BJ (cell line): ENCODE results near the gene IFITM5. TPM values are rescaled to one million over a fixed set of nuclear protein-coding genes. Genes with fewer than 3 reads are reported as not detected.

Experiments used
- CTCF ChIA-PET: fragments of 350-600 bp; formaldehyde crosslinking; extraction: SDS; loops from one replicate; lab custom pipeline; 2021; ENCODE audit warnings: antibody characterized with exemption, inconsistent platforms; lab: Yijun Ruan, JAX
- POLR2A ChIA-PET: fragments of 300-600 bp; sonication (Branson Sonifier 250); formaldehyde crosslinking; extraction: SDS; loops from one replicate; lab custom pipeline; 2021; ENCODE audit warnings: antibody characterized with exemption; lab: Charles Lee
- DNase-seq: peaks from one replicate; pipeline ENCODE4 v3.0.0-alpha.2; 2011; ENCODE audit warnings: low read depth
- H3K27me3 ChIP-seq: 2 replicates; pipeline ENCODE4 v1.6.0; 2011; ENCODE audit warnings: low read length; ENCODE audit not compliant: control insufficient read depth, insufficient read depth
- H3K36me3 ChIP-seq: 2 replicates; pipeline ENCODE4 v1.5.1; 2011; ENCODE audit warnings: low read length; ENCODE audit not compliant: control insufficient read depth, insufficient read depth
- H3K4me3 ChIP-seq: 2 replicates; pipeline ENCODE4 v1.5.1; 2011; ENCODE audit warnings: low read depth, mild to moderate bottlenecking, control low read depth, low read length
- polyA plus RNA-seq: library from polyadenylated mRNA; depleted of rRNA; stranded (reverse); fragments of >200 nt; gene quantifications from 2 replicates; pipeline ENCODE4 v1.2.3, GENCODE V29; 2011
- TF ChIP-seq, protein P1 (sequence below): IDR thresholded peaks from 2 replicates; pipeline ENCODE4 v1.5.1; 2011; ENCODE audit warnings: low read depth, mild to moderate bottlenecking, control low read depth, inconsistent platforms, low read length, moderate library complexity; ENCODE audit not compliant: insufficient read depth

IFITM5 gene
- polyA plus RNA-seq, 1 experiment: not detected

DNA sequence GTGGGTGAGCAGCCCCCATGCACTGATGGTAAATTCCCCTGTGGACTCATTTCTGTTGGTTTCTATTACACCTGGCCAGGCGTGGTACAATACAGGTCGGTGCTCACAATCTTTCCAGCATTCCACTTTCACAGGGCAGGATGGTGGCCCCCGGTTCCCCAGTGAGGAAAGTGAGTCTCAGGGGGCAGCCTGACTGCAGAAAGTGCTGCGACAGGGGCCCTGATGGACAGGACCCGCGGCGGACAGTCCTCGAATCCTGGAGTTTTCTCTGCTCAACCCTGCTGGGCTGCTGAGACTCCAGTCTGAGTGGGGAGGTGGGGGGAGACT, 13.5 kb downstream of the IFITM5 start:
- no peak for DNase-seq
- POLR2A ChIA-PET: no interaction called here
- Histone ChIP-seq H3K36me3 (no peaks in the 10 kb centered on the region), H3K4me3 (no peak overlapping the region), H3K27me3 (peaks cover 32% of the 10 kb centered on the region)
- TF ChIP-seq, protein P1, sequence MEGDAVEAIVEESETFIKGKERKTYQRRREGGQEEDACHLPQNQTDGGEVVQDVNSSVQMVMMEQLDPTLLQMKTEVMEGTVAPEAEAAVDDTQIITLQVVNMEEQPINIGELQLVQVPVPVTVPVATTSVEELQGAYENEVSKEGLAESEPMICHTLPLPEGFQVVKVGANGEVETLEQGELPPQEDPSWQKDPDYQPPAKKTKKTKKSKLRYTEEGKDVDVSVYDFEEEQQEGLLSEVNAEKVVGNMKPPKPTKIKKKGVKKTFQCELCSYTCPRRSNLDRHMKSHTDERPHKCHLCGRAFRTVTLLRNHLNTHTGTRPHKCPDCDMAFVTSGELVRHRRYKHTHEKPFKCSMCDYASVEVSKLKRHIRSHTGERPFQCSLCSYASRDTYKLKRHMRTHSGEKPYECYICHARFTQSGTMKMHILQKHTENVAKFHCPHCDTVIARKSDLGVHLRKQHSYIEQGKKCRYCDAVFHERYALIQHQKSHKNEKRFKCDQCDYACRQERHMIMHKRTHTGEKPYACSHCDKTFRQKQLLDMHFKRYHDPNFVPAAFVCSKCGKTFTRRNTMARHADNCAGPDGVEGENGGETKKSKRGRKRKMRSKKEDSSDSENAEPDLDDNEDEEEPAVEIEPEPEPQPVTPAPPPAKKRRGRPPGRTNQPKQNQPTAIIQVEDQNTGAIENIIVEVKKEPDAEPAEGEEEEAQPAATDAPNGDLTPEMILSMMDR: no peak
- CTCF ChIA-PET: no interaction called here

- TF ChIP-seq, protein P1: no peak
- ChIA-PET CTCF (no interaction called here), POLR2A (no interaction called here)
- Histone ChIP-seq H3K27me3 (peaks cover 35% of the 10 kb centered on the region), H3K36me3 (no peaks in the 10 kb centered on the region), H3K4me3 (no peak overlapping the region)
- DNase-seq: no peak
Observed at GRCh38 chr11:285021-285893, 14.1 kb downstream of the IFITM5 start.

- CTCF ChIA-PET: no interaction called here
- POLR2A ChIA-PET: interaction anchor here (0.6 kb wide), 1 partner anchor 10 kb away, joined by 7 read pairs; no protein-coding TSS in a partner anchor
Observed at GRCh38 chr11:284105-285020, 15.0 kb downstream of the IFITM5 start.

DNA sequence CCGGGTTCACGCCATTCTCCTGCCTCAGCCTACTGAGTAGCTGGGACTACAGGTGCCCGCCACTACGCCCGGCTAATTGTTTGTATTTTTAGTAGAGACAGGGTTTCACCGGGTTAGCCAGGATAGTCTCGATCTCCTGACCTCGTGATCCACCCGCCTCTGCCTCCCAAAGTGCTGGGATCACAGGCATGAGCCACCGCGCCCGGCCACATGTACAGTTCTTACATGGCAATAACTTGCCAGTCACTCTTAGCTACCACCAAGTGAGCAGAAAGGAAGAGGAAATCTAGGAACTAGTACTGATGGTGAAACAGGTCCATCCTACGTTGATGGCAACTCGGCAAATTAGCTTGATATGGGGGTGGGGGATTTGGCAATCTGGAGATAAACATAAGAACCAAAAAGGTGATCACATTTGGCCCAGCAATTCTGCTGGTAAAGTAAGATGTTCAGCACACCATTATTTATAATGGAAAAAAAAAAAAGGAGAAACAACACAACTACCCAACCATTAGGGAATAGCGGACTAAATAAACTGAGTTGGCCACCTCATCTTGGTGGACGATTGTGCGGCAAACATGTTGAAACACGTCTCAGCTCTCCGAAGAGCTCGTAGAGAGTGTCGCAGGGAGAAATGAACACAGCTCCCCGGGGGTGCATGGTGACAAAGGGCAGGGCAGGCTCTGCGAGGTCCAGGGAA, 15.8 kb downstream of the IFITM5 start:
- TF ChIP-seq, protein P1: no peak
- ChIA-PET POLR2A (interaction anchor here (0.6 kb wide), 1 partner anchor 9 kb away, joined by 7 read pairs; no protein-coding TSS in a partner anchor), CTCF (no interaction called here)
- no peaks in the 10 kb centered on the region for H3K36me3 ChIP-seq
- peaks cover 42% of the 10 kb centered on the region for H3K27me3 ChIP-seq
- no peak for DNase-seq
- no peak overlapping the region for H3K4me3 ChIP-seq

More at GRCh38 chr11:284105-285020, 15.0 kb downstream of the IFITM5 start:
- peaks cover 37% of the 10 kb centered on the region for H3K27me3 ChIP-seq
- TF ChIP-seq, protein P1: no peak
- DNase-seq: no peak
- no peak overlapping the region for H3K4me3 ChIP-seq
- no peaks in the 10 kb centered on the region for H3K36me3 ChIP-seq
